Dedifferentiated amniotic fluid mesenchymal stem cell (primary cell): ENCODE results near the gene EPHA2.
"Not testable (repeated sequence)": the region's sequence is repeated elsewhere in the genome, so short reads cannot be mapped to it uniquely, and the experiment has no call there.

ENCODE experiments used
- DNase-seq: peaks from one replicate; pipeline ENCODE4 v3.0.0-alpha.2; 2016; ENCODE audit errors: extremely low spot score

EPHA2 gene

DNA sequence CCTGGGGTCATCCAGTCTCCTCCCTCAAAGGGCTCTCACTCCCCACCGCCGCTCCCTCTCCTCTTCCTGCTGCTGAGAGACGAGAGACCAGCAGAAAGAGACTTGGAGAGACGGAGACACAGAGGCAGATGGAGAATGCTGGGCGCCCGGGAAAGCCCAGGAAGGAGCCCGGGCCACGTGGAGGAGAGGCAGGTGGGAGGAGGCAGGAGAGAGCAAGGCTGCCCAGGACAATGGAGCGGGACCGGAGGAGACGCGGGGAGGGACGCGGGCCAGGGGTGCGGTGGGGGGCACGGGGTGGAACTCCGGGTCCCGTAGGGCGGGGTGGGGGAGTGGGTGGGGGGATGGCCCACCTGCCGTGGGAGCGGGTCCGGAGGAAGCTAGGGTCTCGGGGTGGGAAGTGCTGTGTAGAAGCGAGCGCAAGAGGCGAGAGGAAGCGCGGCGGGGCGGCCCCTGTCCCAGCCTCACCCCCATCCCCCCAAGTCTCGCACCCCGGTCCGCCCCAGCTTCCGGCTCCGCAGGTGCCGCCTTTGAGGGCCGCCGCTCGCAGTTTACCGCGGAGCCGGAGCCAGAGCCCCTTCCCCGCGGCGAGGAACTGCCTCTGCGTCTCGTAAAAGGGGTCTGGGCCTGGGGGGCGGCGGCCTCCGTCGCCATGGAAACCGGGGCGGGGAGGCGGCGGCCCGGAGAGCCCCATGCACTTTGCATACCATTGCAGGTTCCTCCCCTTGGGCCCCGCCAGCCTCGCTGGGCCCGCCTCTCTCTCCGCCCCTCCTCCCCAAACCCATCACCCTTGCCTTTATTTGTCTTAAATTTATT, 11.7 kb upstream of the EPHA2 start:
- DNase-seq, result no peak

DNA sequence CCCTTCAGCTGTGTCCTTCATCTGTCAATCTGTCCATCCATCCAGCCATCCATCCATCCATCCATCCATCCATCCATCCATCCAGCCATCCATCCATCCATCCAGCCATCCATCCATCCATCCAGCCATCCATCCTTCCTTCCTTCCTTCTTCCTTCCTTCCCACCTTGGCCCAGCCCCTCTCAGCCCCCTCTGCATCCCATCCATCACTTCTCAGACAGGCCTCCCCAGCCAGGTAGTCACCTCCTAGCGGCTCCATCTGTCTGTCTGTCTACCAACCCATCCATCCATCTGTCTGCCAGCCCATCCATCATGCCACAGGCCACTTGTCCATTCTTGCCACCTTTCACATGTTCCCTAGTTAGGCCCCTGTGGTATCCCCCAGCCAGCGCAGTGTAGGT, 10.2 kb upstream of the EPHA2 start:
- DNase-seq, result no peak

DNA sequence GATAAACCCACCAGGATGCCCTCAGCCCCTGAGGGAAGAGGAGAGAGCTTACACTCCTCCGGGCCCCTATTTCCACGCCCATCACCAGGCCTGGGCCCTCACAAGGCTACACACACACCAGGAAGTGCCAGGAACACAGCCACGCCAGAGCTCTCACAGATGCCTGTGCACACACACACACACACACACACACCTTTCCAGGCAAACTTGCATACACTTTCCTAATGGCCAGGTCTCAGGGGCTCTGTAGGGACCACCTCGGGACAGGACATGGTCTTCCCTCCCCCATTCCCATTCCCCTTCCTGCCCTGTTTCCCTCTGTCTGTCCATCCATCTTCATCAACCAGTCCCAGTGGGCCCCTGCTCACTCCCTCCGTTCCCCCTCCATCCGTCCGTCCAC, 9.7 kb upstream of the EPHA2 start:
- no peak for DNase-seq

DNA sequence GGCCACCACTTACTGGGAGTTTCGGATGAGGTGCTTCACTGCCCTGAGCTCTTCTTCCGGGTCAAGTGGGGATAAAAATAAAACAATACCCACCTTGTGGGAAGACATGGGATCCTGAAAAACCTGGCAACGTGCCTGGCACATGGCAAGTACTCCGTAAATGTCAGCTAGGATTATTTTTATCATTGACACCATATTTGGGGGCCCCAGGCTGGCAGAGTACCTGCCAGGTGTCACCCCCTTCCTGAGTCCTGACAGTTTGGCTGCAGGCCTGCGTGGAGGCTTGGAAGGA, 9.2 kb upstream of the EPHA2 start:
- no peak for DNase-seq

DNA sequence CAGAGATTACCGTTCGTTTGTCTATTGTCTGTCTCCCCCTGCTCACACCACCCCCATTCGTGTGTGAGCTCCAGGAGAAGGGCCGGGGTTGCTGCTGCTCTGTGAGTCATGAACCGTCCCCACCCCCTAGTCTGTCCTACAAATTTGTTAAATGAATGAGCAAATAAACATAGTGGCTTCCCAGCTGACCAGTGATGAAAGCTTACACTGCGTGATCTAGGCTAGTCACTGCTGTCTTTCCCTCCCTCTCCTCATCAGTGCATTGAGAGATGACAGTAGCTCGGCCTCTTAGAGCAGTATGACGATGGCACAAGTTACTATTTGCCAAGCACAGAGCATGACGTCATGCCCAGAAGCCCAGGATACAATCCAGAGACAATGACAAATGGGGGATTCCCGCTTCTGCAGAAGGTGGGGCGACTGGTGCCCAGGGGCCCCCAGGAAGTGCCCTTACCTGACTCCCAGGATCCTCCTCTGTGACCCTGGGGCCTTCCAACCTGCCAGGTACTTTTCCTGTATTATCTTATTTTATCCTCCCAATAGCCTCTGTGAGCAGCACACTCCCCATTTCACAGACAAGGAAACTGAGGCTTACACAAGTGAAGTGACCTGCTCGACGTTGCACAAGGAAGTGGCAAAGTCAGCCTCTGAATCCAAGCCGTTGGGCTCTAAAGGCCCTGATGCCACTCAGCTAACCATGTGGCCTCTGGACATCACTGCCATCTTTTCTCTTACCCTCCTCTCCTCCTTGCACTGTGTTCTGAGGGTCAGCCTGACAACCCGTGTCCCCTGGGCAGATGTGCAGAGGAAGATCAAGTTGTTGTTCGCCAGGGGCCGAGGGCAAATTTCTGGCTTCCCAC, 8.6 kb upstream of the EPHA2 start:
- peak; percentile 93 for DNase-seq

DNA sequence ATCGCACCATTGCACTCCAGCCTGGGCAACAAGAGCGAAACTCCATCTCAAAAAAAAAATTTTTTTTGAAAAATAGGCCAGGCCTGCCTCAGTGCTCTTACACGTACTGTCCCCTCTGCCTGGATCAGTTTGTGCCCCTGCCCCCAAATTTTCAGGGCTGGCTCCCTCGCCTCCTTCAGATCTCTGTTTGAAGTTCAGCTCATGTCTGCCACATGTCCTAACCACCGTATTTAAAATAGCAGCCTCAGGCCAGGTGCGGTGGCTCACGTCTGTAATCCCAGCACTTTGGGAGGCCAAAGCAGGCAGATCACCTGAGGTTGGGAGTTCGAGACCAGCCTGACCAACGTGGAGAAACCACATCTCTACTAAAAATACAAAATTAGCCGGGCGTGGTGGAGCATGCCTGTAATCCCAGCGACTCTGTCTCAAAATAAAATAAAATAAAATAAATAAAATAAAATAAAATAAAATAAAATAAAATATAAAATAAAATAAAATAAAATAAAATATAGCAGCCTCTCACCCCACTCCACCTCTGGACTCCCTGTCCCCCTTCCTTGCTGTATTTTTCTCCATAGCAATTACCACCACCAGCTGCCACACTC, 7.8 kb upstream of the EPHA2 start:
- not testable (repeated sequence) for DNase-seq

DNA sequence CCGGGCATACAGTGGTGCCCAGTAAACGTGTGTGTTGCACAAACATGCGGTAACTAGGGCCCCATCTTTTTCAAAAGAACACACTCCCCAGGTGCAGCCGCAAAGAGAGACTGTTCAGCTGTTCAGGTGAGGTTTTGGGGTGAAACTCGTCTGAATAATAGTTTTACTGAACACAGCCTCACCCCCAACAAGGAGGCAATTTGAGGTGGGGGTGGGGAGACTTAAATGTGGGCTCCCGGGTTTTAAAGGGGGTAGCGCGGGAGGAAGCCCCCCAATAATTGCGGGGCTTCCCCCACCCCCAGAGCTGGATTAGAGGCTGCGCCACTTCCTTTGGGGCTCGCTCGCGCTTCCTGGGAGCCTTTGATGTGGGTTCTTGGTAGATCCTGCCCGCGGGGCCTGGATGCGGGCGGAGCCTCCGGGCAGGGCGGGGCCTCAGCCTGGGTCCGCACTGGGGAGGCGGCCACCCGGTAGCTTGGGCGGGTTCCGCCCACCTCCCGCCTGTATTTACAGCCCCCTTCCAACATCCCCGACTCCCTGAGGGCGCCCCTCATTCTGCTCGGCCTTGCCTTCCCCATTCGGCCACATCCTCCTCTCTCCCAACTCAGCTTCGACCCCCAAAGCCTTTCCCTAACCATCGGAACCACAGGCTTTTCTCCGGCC, 6.4 kb upstream of the EPHA2 start:
- DNase-seq, result no peak

DNA sequence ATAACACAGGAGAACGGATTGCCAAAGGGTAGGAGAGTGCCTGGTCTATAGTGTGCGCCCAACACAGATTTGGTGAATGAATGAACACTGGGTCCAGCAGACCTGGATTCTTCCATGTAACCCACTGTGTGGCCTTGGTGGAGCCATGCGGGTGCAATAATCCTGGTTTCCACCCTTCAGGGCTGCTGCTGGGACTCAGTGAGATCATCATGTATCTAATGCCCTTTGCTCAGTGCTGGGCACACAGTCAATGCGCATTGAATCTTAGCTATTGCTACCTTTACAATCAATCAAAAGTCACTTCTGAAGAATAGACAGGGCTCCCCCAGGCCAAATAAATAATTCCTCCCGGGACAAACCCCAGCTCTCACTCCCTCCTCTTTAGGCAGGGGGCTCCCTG, 5.8 kb upstream of the EPHA2 start:
- DNase-seq, result no peak

DNA sequence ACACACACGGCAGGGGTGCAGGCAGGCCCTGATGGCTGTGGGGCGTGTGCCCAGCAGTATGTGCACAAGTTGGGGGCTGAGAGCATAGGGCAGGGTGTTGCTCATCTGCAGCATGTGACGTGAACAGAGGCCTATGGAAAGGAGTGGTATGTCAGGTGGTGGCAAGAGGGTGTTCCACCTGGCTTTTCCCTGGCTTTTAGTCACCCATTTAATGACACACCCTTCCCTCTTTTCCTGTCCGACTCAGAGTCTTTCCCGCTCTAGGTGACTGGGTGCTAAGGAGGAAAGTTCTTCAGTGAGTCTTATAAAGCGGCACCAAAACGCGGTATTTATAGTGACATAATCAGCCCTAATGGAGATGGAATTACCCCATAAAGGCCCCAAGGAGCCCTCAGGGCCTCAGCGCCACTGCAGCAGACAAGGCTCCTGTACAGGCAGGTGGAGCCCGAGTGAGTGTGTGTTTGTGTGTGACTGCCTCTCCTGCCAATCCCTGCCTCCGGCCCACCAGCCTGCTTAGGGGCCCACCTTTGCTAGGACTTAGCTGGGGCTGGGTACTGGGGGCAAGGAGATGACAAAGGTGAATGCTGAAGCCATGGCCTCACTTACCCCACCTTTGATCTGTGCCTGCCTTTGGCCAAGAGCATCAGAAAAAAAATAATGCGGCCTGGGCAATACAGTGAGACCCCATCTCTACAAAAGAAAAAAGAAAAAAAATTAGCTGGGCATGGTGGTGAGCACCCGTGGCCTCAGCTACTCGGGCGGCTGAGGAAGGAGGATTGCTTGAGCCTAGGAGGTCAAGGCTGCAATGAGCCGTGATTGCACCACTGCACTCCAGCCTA, 3.3 kb upstream of the EPHA2 start:
- no peak for DNase-seq

DNA sequence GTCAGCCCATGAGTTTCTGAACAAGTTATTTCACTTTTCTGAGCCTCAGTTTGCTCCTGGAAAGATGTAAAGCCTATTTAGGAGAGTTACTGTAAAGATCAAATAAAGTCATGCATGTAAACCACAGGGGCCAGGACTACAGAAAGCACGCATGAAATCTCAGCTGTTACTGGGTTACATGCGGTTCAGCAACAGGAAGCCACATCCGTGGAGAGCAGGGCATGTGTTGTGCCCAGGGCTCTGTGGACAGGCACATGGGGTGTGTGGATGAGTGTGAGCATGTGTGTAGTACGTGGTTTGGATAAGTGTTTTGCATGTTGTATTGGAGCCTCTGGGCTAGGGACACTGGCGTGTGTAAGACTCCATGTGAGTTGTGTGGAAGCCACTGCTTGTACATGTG, 2.2 kb upstream of the EPHA2 start:
- DNase-seq, result no peak

DNA sequence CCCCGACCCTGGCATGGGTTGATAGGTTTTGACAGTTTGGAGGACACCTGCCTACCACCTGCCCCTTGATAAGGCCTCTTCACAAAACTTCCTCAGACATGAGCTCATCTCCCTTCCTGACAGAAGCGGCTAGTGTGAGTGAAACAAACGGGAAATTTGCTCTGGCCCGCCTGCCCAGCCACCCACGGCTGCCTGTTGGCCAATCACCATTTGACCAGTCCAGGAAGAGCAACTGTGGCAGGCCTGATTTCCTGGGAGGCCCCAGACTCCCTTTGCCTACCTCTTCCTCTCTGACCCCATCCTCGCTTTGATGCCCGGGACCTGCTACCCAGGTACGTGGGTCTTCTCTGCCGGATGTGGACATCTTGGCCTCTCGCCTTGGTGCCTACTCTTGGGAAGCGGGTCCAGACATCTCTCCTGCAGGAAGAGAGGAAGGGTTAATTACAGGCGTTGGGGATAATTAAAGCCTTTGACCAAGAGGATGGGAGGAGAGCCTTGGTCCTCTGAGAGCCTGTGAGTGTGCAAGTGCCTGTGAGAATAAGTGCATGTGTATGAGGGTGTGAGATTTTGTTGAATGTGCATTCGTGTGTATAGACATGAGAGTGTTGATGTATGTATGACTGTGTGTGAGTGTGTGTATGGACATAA, 1.1 kb upstream of the EPHA2 start:
- no peak for DNase-seq

DNA sequence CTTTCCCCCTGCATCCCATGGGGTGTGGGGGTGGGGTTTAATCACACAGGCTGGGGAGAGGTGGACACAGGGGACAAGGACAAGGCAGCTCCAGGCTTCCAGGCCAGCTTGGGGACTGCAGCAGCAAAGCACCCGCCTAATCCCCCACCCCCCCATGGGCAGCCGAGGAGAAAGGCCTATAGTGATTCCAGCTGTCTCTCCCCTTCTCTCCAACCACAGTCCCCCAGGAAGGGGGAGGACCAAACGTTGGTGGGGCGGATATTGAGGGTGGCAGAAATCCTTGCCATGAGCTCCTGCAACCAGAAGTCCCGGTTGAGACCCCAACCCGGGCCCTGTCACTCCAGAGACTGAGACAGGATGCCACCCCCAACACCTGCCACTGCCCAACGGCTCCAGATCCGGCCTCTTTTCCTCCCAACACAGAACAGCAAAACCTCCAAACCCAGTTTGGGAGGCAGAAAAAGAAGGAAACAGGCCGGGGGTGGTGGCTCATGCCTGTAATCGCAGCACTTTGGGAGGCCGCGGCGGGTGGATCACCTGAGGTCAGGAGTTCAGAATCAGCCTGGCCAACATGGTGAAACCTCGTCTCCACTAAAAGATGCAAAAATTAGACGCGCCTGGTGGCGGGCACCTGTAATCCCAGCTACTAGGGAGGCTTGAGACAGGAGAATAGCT, 1.7 kb downstream of the EPHA2 start:
- no peak for DNase-seq

DNA sequence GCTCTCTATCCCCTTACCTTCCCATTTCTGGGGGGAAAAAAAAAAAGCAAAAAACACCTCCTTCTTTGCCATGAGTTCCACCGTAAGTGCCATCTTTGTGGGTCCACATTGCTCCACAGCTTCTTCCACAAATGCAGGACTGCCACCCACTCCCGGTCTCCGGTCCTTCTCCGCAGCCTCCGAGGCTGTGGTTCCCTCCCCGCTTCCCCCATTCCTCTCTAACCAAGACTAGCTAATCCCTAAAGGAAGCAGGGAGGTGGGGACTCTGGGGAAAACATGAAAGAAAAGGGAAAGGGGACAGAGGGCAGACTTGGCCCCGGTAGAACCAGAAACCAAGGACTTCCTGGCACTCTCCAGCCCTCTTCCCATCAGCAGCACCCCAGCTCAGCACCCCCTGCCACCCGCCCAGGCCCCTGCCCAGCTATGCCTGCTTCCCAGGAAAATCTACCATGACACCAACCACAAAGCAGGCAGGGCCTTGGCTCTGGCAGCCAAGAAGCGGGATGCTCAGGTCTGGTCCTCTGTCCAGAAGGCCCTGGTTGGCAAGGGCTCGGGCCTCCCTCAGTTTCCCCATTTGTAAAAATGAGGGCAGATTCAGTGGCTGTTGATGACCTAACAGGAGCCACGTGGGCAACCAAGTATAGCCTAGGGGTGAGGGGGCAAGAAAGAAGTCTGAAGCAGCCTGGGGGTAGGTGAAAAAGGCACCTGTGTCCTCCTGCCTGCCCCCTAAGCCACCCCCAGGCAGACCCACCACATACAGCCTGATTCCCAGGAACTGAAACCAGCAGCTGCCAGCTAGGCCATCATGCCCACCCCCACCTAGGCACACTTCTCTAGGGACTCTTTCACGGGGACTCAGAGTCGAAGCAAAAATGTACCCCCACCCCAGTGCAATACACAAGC, 2.5 kb downstream of the EPHA2 start:
- no peak for DNase-seq

DNA sequence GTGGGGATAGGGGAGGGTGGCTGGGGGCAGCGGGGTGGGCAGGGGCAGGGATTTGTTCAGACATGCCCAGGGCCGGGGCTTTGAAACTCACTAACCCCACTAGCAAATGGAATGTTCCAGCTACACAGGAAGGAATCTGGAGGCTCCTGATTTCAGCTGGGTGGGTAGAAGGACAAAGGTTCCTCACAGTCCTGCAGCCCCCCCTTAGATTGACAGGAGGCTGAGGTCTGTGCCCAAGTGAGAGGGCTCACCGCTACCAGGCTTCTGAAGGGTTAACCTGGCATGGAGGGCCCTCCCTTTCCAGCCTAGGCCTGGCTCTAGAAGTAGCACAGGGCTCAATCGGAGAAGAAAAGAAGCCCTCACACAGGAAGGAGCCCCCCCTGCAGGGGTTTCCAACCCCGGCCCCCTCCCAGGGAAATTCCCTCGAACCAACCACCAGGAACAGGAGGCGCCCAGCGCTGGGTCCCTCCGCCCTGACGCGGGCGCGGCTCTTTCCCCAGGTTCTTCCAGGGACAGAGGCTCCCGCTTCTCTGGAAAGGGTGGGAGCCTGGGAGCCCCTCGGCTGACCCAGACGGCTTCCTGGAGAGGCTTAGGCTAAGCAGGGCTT, 3.3 kb downstream of the EPHA2 start:
- no peak for DNase-seq

DNA sequence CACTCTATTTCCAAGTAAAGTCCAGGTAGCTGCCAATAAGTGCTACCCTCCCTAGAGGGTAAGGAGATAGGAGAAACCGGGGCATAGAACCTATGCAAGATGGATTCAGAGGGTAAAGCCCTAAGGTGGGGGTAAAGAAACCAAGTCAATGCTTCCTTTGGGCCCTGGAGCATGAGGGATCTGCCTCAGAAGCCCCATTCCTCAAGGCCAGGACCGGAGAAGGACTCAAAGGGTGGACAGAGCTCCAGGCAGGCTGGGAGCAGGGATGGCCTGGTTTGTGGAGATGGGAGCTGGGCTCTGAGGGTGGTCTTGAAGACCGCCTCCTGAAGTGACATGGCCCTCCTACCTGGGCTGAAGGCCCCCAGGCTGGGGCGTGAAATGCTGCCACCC, 3.9 kb downstream of the EPHA2 start:
- no peak for DNase-seq

DNA sequence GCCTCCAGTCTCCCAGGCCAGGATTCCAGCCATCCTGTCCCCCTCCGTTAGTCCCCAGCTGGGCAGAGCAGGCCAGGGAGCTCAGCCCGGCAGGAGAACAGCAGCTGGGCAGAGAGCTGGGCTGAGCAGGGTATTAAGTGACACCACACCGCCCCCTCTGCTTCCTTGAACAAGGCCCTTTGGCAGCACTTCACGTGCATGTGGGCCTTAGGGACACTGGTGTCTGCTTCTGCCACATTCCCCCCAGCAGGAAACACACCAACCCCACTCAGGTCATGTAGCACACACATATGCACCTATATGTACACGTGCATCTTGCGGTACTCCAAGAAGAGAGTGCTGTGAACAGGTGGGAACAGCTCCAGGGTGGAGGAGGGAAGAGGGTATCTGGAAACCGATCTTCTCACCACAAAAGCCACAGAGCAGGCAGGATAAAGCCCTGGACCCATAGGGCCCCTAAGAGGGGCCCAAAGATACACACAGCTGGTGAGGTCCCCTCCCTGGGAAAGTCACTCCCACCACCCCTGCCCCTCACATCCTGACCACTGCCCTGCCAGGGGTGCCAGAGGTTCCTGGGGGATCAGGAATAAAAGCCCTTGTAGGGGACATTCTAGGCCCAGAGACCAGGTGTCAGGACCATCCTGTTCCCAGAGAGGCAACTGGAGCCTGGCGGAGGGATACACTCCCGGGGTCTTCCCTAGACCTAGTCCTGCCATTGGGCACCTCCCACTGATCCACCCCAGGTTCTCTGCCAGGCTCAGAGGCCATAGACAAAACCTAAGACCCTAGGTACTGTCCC, 4.5 kb downstream of the EPHA2 start:
- peak; percentile 42 for DNase-seq

DNA sequence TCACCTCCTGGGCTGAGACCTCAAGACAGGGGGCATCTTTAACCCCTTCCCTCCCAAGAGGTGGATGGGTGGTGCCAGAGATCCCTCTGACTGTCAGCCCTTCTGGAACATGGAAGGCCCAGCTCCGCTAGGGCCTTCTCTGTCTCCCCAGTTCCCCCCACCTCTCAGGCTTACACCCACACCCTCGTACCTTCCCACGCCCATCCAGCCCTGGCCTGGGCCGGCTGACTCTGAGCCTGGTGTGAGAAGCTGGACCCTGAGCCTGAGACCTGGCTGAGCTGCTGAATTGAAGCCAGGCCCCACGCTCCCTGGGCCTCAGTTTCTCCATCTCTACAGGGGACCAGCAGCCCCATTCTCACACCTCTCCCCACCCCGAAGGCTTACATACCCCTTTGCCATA, 5.4 kb downstream of the EPHA2 start:
- DNase-seq, result no peak
